Stimulated activated CD4-positive, alpha-beta T cell treated with anti-CD3 and anti-CD28 coated beads, Interleukin-4, amount 100 ng/mL, for 48 hours (primary cell): Measurements from ENCODE around the gene CNTN1.

Source experiments
- DNase-seq, 2 donors: peaks; one replicate each; pipeline ENCODE4 v3.0.0-alpha.2; 2020; ENCODE audit warnings: low read depth in 2 of 2

CNTN1 gene

DNA sequence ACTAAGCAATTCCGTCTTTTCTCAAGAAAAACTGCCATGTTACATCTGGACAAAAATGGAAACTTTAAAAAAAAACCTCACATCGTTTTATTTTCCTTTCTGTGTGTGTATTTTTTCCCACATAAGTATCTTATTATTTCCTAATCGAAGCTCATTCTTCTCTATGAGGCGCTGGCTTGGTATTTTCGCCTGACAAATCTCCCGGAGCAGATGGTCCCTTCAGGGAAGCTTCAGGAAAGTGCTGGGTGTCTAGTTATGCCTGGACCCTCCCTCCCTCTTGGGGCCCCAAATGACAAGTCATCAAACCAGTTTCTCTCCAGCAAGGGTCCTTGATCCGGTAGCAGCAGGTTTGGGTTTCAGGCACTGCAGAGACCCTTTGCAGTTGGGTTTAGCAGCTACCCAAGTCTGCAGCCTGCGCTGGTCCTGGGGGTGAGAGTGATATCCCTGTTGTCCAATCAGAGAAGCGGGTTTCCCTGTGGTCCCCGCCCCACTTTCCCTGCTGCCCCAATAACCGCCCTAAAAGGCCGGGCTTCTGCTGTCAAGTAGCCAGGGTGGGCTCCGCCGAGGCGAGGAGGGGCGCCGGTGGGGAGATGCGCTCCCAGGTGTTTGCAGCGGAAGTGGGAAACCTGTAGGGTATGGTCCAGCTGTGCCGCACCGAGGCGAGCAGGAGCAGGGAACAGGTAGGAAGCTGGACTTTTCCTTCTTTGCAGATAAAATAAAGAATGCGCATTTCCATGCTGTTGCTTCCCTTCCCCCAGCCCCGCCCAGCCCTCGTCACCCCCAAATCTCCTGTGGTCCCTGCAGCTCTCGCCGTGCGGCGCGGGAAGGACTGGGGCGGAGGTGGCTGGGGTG, at the start of gene CNTN1:
Gene CNTN1, plus strand, starts transcription at position 527 of the 852 bp plus-strand sequence.
- DNase-seq = no peak

DNA sequence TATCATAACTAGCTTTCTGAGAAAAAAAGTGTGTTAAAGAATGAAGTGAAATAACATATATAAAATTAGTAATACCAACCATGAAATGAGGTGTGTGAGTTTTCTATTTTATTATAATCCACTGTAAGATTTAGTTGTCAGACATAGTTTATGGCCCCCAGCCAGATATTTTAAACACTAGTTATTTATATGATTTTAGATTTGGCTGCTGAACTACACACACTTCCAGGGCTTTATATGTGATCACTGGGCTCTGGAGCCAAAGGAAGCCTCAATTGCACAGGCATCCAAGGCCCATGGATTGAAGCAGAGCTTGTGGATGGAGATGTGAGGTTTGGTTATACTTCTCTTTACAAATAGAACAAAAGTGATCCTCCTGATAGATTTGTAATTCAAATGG, 48.7 kb upstream of the CNTN1 start:
- no peak for DNase-seq

- no peak for DNase-seq
Observed at GRCh38 chr12:40643976-40644375, 48.3 kb upstream of the CNTN1 start.

DNA sequence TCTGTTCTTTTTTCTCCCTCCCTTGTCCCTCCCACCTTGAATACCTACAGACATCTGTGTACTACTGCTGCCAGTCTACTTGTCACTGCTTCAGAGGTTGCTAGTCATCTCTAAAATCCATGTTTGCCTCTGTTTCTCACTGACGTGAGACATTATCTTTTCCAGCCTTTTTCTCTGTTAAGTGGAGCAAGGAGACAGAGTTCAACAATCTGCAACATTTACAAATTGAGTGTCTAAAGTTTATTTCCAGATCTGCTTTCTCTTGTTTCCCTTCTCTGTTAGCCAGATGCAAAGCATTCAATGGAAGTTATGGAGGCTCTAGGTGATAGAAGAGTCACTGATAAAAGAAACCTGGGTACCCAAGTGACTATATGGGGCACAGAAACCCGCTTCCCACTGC, 47.5 kb upstream of the CNTN1 start:
- no peak for DNase-seq

- DNase-seq = no peak
Observed at GRCh38 chr12:40645361-40645760, 46.9 kb upstream of the CNTN1 start.

GRCh38 chr12:40646456-40646855, 45.8 kb upstream of the CNTN1 start:
- no peak for DNase-seq

DNA sequence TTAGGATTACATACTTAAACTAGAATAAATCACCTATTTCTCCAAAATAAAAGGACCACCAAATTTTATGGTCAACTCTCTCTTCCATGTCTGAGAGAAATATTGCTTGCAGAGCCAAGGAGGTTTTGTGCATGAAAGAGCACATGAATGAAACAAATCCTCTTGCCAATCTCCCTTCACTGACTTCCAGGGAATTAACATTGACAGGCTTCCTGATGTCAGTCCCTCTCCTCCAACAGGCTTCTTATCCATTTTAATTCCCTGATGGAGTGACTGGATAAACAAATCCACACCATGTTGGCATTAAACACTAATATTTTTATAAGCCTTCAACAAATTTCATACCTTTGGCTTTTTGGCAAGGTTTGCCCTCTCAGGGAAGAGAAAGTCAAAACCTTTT, 45.3 kb upstream of the CNTN1 start:
- no peak for DNase-seq

- DNase-seq = no peak
Observed at GRCh38 chr12:40647651-40648050, 44.6 kb upstream of the CNTN1 start.

DNA sequence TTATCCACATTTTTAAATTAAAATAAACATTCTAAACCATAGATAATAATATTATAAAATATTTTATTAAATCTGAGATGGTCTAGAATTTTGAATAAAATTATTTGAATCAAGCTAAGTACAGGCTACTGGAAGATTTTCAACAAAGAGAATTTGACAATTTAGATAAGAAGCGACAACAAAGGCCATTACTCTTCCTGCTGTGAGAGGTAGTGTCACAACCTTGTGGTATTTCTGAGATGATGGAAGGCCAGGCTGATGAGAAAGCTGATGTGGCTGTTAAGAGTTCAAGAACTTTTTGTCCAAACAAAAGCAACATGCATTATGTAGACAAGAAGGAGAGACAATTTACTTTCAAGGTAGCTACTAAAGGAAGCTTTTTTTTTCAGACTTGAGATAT, 43.7 kb upstream of the CNTN1 start:
- no peak for DNase-seq

DNA sequence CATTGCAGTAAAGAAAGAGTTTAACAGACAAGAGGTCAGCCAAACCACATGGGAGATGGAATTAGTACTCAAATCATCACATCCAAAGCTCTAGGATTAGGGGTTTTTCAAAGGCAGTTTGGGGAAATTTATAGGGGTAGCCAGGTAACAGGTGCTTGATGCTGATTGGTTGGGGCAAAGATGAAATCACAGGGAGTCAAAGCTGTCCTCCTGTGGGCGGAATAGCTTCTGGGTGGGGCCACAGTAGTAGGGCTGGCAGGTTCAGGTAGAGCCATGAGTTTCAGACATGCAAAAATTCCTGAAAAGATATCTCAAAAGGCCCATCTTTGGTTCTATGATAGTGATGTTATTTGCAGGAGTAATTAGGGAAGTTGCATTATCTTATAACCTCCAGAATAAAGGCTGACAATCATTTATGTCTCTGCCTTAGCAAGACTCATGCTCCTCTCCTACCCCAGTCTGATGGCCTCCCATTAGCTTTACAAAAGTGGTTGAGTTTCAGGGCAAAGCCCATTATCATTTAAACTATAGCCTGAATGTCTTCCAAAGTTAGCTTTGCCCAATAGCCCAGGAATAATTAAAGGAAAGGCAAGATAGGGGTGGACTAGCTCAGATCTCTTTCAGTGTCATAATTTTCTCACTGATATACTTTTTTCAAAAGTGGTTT, 42.1 kb upstream of the CNTN1 start:
- no peak for DNase-seq

- DNase-seq = no peak
Observed at GRCh38 chr12:40655451-40655850, 36.8 kb upstream of the CNTN1 start.

DNA sequence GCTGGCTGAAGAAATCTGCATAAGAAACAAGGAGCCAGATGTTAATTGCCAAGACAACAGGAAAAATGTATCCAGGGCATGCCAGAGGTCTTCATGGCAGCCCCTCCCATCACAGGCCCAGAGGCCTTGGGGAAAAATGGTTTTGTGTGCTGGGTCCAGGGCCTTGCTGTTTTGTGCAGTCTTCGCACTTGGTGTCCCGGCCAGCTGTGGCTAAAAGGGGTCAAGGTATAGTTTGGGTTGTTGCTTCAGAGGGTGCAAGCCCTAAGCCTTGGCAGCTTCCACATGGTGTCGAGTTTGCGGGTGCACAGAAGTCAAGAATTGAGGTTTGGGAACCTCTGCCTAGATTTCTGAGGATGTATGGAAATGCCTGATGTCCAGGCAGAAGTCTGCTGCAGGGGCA, 29.9 kb upstream of the CNTN1 start:
- no peak for DNase-seq

DNA sequence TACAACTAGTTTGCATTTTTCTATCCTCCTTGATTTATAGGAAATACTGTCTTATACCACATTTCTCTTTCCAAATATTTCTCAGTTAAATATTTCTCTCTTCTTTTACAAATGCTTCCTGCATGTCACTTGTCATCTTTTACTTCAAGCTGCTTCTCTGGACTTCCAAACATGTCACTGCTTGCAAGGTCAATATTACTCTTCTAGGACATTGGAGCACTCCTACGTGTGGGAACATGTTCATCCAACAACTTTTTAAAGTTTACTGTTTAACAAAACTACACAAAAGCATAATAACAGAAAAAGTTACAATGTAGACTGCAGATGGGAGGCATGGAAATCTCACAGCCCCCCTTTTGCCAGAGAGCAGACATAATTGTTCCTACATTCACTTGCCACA, 28.5 kb upstream of the CNTN1 start:
- no peak for DNase-seq

GRCh38 chr12:40668099-40668529, 24.1 kb upstream of the CNTN1 start:
- no peak for DNase-seq

- no peak for DNase-seq
Observed at GRCh38 chr12:40672741-40673271, 19.4 kb upstream of the CNTN1 start.

DNA sequence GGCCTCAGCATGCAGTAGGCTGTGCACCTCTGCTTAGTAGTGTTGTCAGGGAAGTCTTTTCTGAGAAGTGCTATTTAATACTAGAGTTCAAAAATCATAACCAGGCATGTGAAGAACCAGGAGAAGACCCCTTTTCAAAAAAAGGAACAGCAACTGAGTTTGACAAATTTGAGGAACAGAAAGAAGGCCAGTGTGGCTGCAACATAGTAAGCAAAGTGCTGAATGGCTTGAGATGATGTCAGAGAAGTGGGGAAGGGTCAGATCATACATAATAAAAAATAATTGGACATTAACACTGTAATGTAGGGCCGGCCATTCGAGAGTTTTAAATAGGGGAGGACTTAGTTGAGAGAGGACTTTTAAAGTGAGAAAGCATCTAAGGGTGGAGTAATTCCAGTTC, 11.1 kb upstream of the CNTN1 start:
- DNase-seq = no peak

DNA sequence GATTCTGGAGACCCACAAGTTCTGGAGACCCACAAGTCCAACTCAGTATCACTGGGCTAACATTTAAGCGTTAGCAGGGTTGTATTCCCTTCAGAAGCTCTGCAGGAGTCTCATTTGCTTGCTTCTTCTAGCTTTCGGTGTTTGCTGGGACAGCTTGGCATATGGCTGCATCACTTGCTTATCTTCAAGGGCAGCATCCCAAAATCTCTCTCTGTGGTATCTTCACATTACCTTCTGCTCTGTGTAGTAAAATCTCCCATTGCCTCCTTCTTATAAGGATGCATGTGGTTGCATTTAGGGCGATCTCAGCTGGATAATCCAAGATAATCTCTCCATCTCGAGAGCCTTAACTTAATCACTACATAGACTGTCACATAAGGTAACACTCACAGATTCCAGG, 7.3 kb upstream of the CNTN1 start:
- DNase-seq = no peak

GRCh38 chr12:40688085-40688725, 4.0 kb upstream of the CNTN1 start:
- no peak for DNase-seq

GRCh38 chr12:40689576-40689975, 2.7 kb upstream of the CNTN1 start:
- no peak for DNase-seq

DNA sequence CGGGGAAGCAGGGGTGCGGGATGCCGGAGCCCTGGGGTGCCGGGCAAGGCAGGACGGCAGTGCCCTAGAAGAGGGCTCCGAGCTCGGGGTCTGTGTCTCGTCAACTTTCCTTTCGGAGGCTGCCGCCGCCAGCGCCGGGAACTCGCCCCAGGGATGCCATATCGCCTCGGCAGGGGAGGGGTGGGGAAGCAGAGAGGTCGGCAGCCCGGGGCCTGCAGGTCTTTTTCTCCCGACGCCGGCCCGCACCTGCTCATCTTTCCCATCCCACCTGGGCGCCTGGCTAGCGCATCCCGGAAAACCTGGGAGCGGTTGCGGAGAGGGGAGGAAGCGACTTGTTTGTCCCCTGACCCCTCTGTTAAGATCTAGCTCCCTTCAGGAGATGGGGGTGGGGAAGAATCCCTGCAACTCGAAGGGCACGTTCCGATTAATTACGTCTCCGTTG, 547 bp downstream of the CNTN1 start:
- DNase-seq = no peak

DNA sequence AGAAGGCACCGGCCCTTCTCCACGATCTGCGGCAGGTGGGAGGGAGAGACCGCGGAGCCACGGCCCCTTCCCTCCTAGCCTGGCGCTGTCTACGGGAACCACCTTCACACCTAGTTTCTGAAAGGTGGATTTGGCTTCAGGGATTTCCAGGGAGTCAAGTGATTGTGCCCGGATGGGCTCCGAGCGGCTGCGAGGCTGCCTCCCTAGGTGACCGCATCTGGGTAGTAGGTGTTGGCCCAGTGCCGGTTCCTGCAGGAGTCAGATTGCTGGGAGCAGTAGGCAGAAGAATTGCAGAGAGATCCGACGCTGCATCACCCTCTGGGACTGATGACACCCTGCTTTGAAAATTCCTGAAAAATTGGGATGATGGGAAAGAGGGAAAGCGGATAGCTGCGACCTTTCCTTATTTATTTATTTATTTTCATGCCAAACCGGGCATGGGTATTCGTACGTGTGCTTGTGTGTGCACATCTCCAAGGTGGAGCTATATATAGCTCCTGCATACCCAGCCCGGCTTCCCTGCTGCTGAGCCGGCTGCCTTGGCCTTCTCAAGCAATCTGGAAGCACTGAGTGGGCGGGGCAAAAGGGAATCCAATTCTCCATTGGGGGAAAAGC, 1.1 kb downstream of the CNTN1 start:
- no peak for DNase-seq
